DND-41 (cell line): ENCODE measurements around the gene SUSD4.

Source experiments
- ATAC-seq: fragments of 200-7000 bp; cut with Tn5 transposase; 3 replicates; pipeline ENCODE4 v1.9.1; 2021; ENCODE audit warnings: low read depth; ENCODE audit not compliant: insufficient read depth
- DNase-seq: peaks from one replicate; pipeline ENCODE4 v3.0.0-alpha.2; 2020
- H2AFZ ChIP-seq: 2 replicates; pipeline ENCODE4 v1.6.0; 2012; ENCODE audit warnings: low read depth, low read length
- H3K27ac ChIP-seq: 2 replicates; pipeline ENCODE4 v1.5.1; 2012; ENCODE audit warnings: low read length, inconsistent platforms
- H3K27me3 ChIP-seq: fragments of 200-600 bp; sonication (generic); 2 replicates; pipeline ENCODE4 v1.6.0; 2012; ENCODE audit warnings: low read length, mild to moderate bottlenecking, inconsistent platforms; ENCODE audit not compliant: insufficient read depth, poor library complexity
- H3K36me3 ChIP-seq: 2 replicates; pipeline ENCODE4 v1.5.1; 2012; ENCODE audit warnings: low read length, inconsistent platforms; ENCODE audit not compliant: insufficient read depth
- H3K4me1 ChIP-seq: 2 replicates; pipeline ENCODE4 v1.5.1; 2012; ENCODE audit warnings: mild to moderate bottlenecking, low read length; ENCODE audit not compliant: insufficient read depth
- H3K4me2 ChIP-seq: 2 replicates; pipeline ENCODE4 v1.6.0; 2012; ENCODE audit warnings: mild to moderate bottlenecking, moderate library complexity, low read length, inconsistent platforms; ENCODE audit not compliant: insufficient read depth
- H3K4me3 ChIP-seq, 2 experiments: fragments of 200-600 bp in 1 of 2; shearing (Covaris generic) in 1 of 2; 2 replicates each; pipeline ENCODE4 v1.5.1; 2012 to 2016; ENCODE audit warnings: inconsistent platforms in 2 of 2, low read length in 2 of 2, mild to moderate bottlenecking in 2 of 2, low read depth in 1 of 2, moderate library complexity in 1 of 2
- H3K79me2 ChIP-seq: 2 replicates; pipeline ENCODE4 v1.6.0; 2012; ENCODE audit warnings: low read length, inconsistent platforms; ENCODE audit not compliant: insufficient read depth
- H3K9ac ChIP-seq: 2 replicates; pipeline ENCODE4 v1.6.0; 2012; ENCODE audit warnings: low read depth, mild to moderate bottlenecking, inconsistent platforms, low read length, moderate library complexity
- H3K9me3 ChIP-seq: 2 replicates; pipeline ENCODE4 v1.5.1; 2012; ENCODE audit warnings: low read length, moderate library complexity, mild to moderate bottlenecking, inconsistent platforms; ENCODE audit not compliant: insufficient read depth, severe bottlenecking
- H4K20me1 ChIP-seq: 2 replicates; pipeline ENCODE4 v1.6.0; 2012; ENCODE audit warnings: low read length; ENCODE audit not compliant: insufficient read depth
- EZH2 ChIP-seq: IDR thresholded peaks from 3 replicates; pipeline ENCODE4 v1.6.1; 2012; ENCODE audit warnings: borderline replicate concordance, low read depth, mild to moderate bottlenecking, moderate library complexity, low read length, inconsistent platforms; ENCODE audit not compliant: severe bottlenecking
- TF ChIP-seq, protein P1 (sequence below): IDR thresholded peaks from 2 replicates; pipeline ENCODE4 v1.5.1; 2012; ENCODE audit warnings: borderline replicate concordance, low read length, moderate library complexity, mild to moderate bottlenecking; ENCODE audit not compliant: poor library complexity, severe bottlenecking; ENCODE audit errors: extremely low read depth

Gene SUSD4

DNA sequence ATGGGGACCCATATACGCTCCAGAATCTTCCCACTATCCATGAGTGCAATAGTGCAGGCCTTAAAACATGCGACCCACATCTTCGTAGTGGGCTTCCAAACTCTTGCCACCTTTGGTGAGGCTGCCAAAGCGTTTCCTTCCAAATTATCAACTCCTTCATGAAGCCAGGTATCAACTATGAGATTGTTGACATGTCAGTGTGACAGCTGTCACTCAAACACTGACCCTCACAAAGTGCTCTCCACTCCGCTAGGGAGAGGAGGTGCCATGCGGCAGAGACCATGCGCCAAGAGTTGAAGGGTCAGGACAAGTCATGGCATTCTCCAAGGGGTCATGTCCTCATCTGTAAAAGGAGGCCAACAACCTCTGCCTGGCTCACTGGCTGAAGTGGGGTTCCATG, 103.3 kb downstream of the SUSD4 start:
- no peaks in the 10 kb centered on the region for H3K4me1 ChIP-seq
- H3K36me3 ChIP-seq, result no peaks in the 10 kb centered on the region
- no peak overlapping the region for H3K27ac ChIP-seq
- ATAC-seq (no peak), DNase-seq (no peak)
- TF ChIP-seq, protein P1, sequence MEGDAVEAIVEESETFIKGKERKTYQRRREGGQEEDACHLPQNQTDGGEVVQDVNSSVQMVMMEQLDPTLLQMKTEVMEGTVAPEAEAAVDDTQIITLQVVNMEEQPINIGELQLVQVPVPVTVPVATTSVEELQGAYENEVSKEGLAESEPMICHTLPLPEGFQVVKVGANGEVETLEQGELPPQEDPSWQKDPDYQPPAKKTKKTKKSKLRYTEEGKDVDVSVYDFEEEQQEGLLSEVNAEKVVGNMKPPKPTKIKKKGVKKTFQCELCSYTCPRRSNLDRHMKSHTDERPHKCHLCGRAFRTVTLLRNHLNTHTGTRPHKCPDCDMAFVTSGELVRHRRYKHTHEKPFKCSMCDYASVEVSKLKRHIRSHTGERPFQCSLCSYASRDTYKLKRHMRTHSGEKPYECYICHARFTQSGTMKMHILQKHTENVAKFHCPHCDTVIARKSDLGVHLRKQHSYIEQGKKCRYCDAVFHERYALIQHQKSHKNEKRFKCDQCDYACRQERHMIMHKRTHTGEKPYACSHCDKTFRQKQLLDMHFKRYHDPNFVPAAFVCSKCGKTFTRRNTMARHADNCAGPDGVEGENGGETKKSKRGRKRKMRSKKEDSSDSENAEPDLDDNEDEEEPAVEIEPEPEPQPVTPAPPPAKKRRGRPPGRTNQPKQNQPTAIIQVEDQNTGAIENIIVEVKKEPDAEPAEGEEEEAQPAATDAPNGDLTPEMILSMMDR, result no peak
- TF ChIP-seq EZH2, result no peak
- H3K4me3 ChIP-seq, result no peak overlapping the region
- H2AFZ ChIP-seq, result no peak overlapping the region
- no peaks in the 10 kb centered on the region for H3K79me2 ChIP-seq
- H3K9ac ChIP-seq, result no peak overlapping the region
- no peaks in the 10 kb centered on the region for H3K27me3 ChIP-seq
- H4K20me1 ChIP-seq, result no peaks in the 10 kb centered on the region
- no peak overlapping the region for H3K4me2 ChIP-seq
- H3K9me3 ChIP-seq, result no peaks in the 10 kb centered on the region

- no peaks in the 10 kb centered on the region for H4K20me1 ChIP-seq
- DNase-seq (no peak), ATAC-seq (no peak)
- H3K9me3 ChIP-seq, result no peaks in the 10 kb centered on the region
- H3K4me1 ChIP-seq, result no peaks in the 10 kb centered on the region
- H3K36me3 ChIP-seq, result no peaks in the 10 kb centered on the region
- H3K9ac ChIP-seq, result no peak overlapping the region
- no peak overlapping the region for H2AFZ ChIP-seq
- no peak overlapping the region for H3K27ac ChIP-seq
- no peaks in the 10 kb centered on the region for H3K27me3 ChIP-seq
- no peak overlapping the region for H3K4me3 ChIP-seq
- TF ChIP-seq, protein P1, result no peak
- no peak for TF ChIP-seq EZH2
- H3K79me2 ChIP-seq, result no peaks in the 10 kb centered on the region
- H3K4me2 ChIP-seq, result no peak overlapping the region
Measured at GRCh38 chr1:223259462-223259861, 104.5 kb downstream of the SUSD4 start.

- H3K79me2 ChIP-seq, result no peaks in the 10 kb centered on the region
- TF ChIP-seq, protein P1, result no peak
- TF ChIP-seq EZH2, result no peak
- H3K4me2 ChIP-seq, result no peak overlapping the region
- H3K36me3 ChIP-seq, result no peaks in the 10 kb centered on the region
- no peaks in the 10 kb centered on the region for H3K9me3 ChIP-seq
- ATAC-seq (no peak), DNase-seq (no peak)
- no peak overlapping the region for H3K27ac ChIP-seq
- H4K20me1 ChIP-seq, result no peaks in the 10 kb centered on the region
- H3K27me3 ChIP-seq, result no peaks in the 10 kb centered on the region
- H3K4me3 ChIP-seq, result no peak overlapping the region
- H3K4me1 ChIP-seq, result no peaks in the 10 kb centered on the region
- H2AFZ ChIP-seq, result no peak overlapping the region
- H3K9ac ChIP-seq, result no peak overlapping the region
Measured at GRCh38 chr1:223258751-223259198, 105.2 kb downstream of the SUSD4 start.
